NT2/D1 (cell line): Measurements from ENCODE around the gene TMEM258.

ENCODE experiments used
- SUZ12 ChIP-seq: IDR thresholded peaks from 2 replicates; pipeline ENCODE4 v1.6.1; 2011; ENCODE audit not compliant: insufficient read length, insufficient read depth; ENCODE audit errors: extremely low read depth
- YY1 ChIP-seq: IDR thresholded peaks from 2 replicates; pipeline ENCODE4 v1.6.1; 2011; ENCODE audit not compliant: insufficient read length, insufficient read depth
- ZNF274 ChIP-seq: IDR thresholded peaks from 2 replicates; pipeline ENCODE4 v1.6.1; 2011; ENCODE audit warnings: mild to moderate bottlenecking, low read depth, low read length

GRCh38 chr11:61747967-61748285 lies 44.5 kb downstream of the TMEM258 start:
- TF ChIP-seq YY1, result no peak
- TF ChIP-seq SUZ12, result no peak
- no peak for TF ChIP-seq ZNF274
